RPMI7951 (cell line): ENCODE data around the gene ASB13. TPM values are rescaled to one million over a fixed set of nuclear protein-coding genes. Genes with fewer than 3 reads are reported as not detected.

ENCODE experiments used
- DNase-seq: peaks from one replicate; pipeline ENCODE4 v3.0.0-alpha.2; 2012; ENCODE audit warnings: low read depth
- total RNA-seq: library from RNA; depleted of rRNA; stranded (reverse); fragments of >200 nt; shearing (Covaris generic); gene quantifications from 2 replicates; pipeline ENCODE4 v1.2.3, GENCODE V29; 2014; rRNA removed

Gene ASB13
- total RNA-seq, 1 experiment from 2014 or later = 11.7 TPM

- DNase-seq = no peak
These were observed 77.3 kb downstream of the ASB13 start for GRCh38 chr10:5589011-5589660.

Other genes with a start within 250 kb of the ASB13 start
- not detected in 2 replicates for gene CALML5, start 167.0 kb downstream of the ASB13 start, total RNA-seq
- not detected in 2 replicates for gene CALML3, start 141.6 kb downstream of the ASB13 start, total RNA-seq
- gene TASOR2, start 18.2 kb upstream of the ASB13 start, total RNA-seq = 71.9 and 92.0 TPM in 2 replicates
- 441 and 493 TPM in 2 replicates for gene GDI2, start 146.8 kb upstream of the ASB13 start, total RNA-seq
- gene ANKRD16, start 223.3 kb upstream of the ASB13 start, total RNA-seq = 3.5 and 5.8 TPM in 2 replicates
- gene FBH1, start 223.6 kb upstream of the ASB13 start, total RNA-seq = 73.9 and 92.2 TPM in 2 replicates